DOHH2 (cell line): ENCODE measurements around the gene SH3BGRL.
"Not testable (repeated sequence)": the region's sequence is repeated elsewhere in the genome, so short reads cannot be mapped to it uniquely, and the experiment has no call there.

Experiments used
- H3F3A ChIP-seq: fragments of 200-600 bp; sonication (generic), shearing (Covaris generic); 2 replicates; pipeline ENCODE4 v1.6.0; 2016; ENCODE audit warnings: antibody characterized with exemption, mild to moderate bottlenecking; ENCODE audit not compliant: control insufficient read depth, insufficient read depth
- H3K27ac ChIP-seq: fragments of 200-600 bp; sonication (generic); 2 replicates; pipeline ENCODE4 v1.5.1; 2014; ENCODE audit warnings: low read depth, mild to moderate bottlenecking, low read length, moderate library complexity
- H3K27me3 ChIP-seq: fragments of 200-600 bp; sonication (generic); 2 replicates; pipeline ENCODE4 v1.6.1; 2014; ENCODE audit warnings: mild to moderate bottlenecking, low read length, mixed read lengths; ENCODE audit not compliant: control insufficient read depth
- H3K36me3 ChIP-seq: fragments of 200-600 bp; sonication (generic); 2 replicates; pipeline ENCODE4 v1.6.1; 2014; ENCODE audit warnings: mild to moderate bottlenecking, low read length, moderate library complexity, mixed read lengths; ENCODE audit not compliant: control insufficient read depth
- H3K4me1 ChIP-seq: fragments of 200-600 bp; sonication (generic); 2 replicates; pipeline ENCODE4 v1.6.1; 2014; ENCODE audit warnings: mild to moderate bottlenecking, low read length, mixed read lengths; ENCODE audit not compliant: control insufficient read depth
- H3K4me2 ChIP-seq: fragments of 200-600 bp; sonication (generic); 2 replicates; pipeline ENCODE4 v1.6.0; 2014; ENCODE audit warnings: mild to moderate bottlenecking, low read length, moderate library complexity
- H3K4me3 ChIP-seq: fragments of 200-600 bp; sonication (generic); 2 replicates; pipeline ENCODE4 v1.5.1; 2014; ENCODE audit warnings: mild to moderate bottlenecking, low read length, mixed read lengths
- H3K79me2 ChIP-seq: fragments of 200-600 bp; sonication (generic); 2 replicates; pipeline ENCODE4 v1.6.1; 2014; ENCODE audit warnings: mild to moderate bottlenecking, low read length, mixed read lengths; ENCODE audit not compliant: control insufficient read depth
- H3K9me2 ChIP-seq: fragments of 200-600 bp; sonication (generic); replicated peaks from 2 replicates; pipeline ENCODE4 v1.6.1; 2014; ENCODE audit warnings: mild to moderate bottlenecking, low read length, mixed read lengths; ENCODE audit not compliant: control insufficient read depth
- H3K9me3 ChIP-seq: fragments of 200-600 bp; sonication (generic); 2 replicates; pipeline ENCODE4 v1.6.1; 2014; ENCODE audit warnings: antibody characterized with exemption, low read length, mixed read lengths; ENCODE audit not compliant: control insufficient read depth, insufficient read depth
- H4K20me1 ChIP-seq: fragments of 200-600 bp; sonication (generic); 2 replicates; pipeline ENCODE4 v1.6.0; 2014; ENCODE audit warnings: low read depth, mild to moderate bottlenecking, antibody characterized with exemption, low read length, moderate library complexity; ENCODE audit not compliant: control insufficient read depth, insufficient read depth
- CTCF ChIP-seq: fragments of 200-600 bp; sonication (generic); IDR thresholded peaks from one replicate; pipeline ENCODE4 v1.5.1; 2014; ENCODE audit warnings: antibody characterized with exemption, mild to moderate bottlenecking, low read depth, low read length; ENCODE audit not compliant: poor library complexity, severe bottlenecking
- EZH2phosphoT487 ChIP-seq: fragments of 200-600 bp; sonication (generic); IDR thresholded peaks from 2 replicates; pipeline ENCODE4 v1.6.1; 2017; ENCODE audit warnings: borderline replicate concordance, mild to moderate bottlenecking, antibody characterized with exemption, low read length, moderate library complexity, mixed read lengths

SH3BGRL gene

GRCh38 chrX:81305240-81305639, 103.3 kb downstream of the SH3BGRL start:
- no peaks in the 10 kb centered on the region for H4K20me1 ChIP-seq
- H3K4me3 ChIP-seq: no peak overlapping the region
- no peaks in the 10 kb centered on the region for H3K36me3 ChIP-seq
- no peaks in the 10 kb centered on the region for H3K4me1 ChIP-seq
- TF ChIP-seq CTCF: no peak
- no peaks in the 10 kb centered on the region for H3K9me3 ChIP-seq
- no peaks in the 10 kb centered on the region for H3F3A ChIP-seq
- H3K27ac ChIP-seq: no peak overlapping the region
- no peak overlapping the region for H3K4me2 ChIP-seq
- H3K79me2 ChIP-seq: no peaks in the 10 kb centered on the region
- no peaks in the 10 kb centered on the region for H3K27me3 ChIP-seq
- H3K9me2 ChIP-seq: no peaks in the 10 kb centered on the region

GRCh38 chrX:81308086-81308829, 106.4 kb downstream of the SH3BGRL start:
- Histone ChIP-seq H3K4me2 (no peak overlapping the region), H3K4me3 (no peak overlapping the region), H3K9me3 (no peaks in the 10 kb centered on the region), H3K27ac (no peak overlapping the region), H3F3A (no peaks in the 10 kb centered on the region), H4K20me1 (no peaks in the 10 kb centered on the region), H3K4me1 (no peaks in the 10 kb centered on the region), H3K79me2 (no peaks in the 10 kb centered on the region), H3K9me2 (no peaks in the 10 kb centered on the region), H3K27me3 (no peaks in the 10 kb centered on the region), H3K36me3 (no peaks in the 10 kb centered on the region)
- no peak for TF ChIP-seq EZH2phosphoT487
- TF ChIP-seq CTCF: no peak

- no peaks in the 10 kb centered on the region for H3K36me3 ChIP-seq
- no peaks in the 10 kb centered on the region for H3F3A ChIP-seq
- no peaks in the 10 kb centered on the region for H3K4me1 ChIP-seq
- H3K27me3 ChIP-seq: no peaks in the 10 kb centered on the region
- no peak overlapping the region for H3K4me2 ChIP-seq
- no peaks in the 10 kb centered on the region for H3K79me2 ChIP-seq
- no peaks in the 10 kb centered on the region for H3K9me2 ChIP-seq
- H3K4me3 ChIP-seq: no peak overlapping the region
- TF ChIP-seq CTCF (no peak), EZH2phosphoT487 (no peak)
- no peak overlapping the region for H3K27ac ChIP-seq
- H3K9me3 ChIP-seq: no peaks in the 10 kb centered on the region
- no peaks in the 10 kb centered on the region for H4K20me1 ChIP-seq
Observed at GRCh38 chrX:81316163-81316562, 114.3 kb downstream of the SH3BGRL start.

GRCh38 chrX:81331653-81332052, 129.8 kb downstream of the SH3BGRL start:
- not testable (repeated sequence) for H3K4me2 ChIP-seq

More at GRCh38 chrX:81331653-81332052, 129.8 kb downstream of the SH3BGRL start:
- not testable (repeated sequence) for H3K4me3 ChIP-seq, H3F3A ChIP-seq, H3K27ac ChIP-seq, H3K79me2 ChIP-seq, H3K4me1 ChIP-seq, H4K20me1 ChIP-seq, H3K9me3 ChIP-seq, H3K36me3 ChIP-seq, H3K9me2 ChIP-seq, H3K27me3 ChIP-seq
